Measurements from ENCODE around the gene PRDM5. TPM values are rescaled to one million over a fixed set of nuclear protein-coding genes. Genes with fewer than 3 reads are reported as not detected.

PRDM5 gene
- total and polyA plus RNA-seq, 2 donors (not counting 3 experiments of a cell fraction or from before 2014, with no cell fraction given) = 2.2 to 8.1 TPM

GRCh38 chr4:120965938-120966337, 43.4 kb upstream of the PRDM5 start:
- no peak for DNase-seq (ENCODE audit: low read depth, low spot score)
- no peaks in the 10 kb centered on the region for H3K9me1 ChIP-seq (replicated peaks; ENCODE audit: control insufficient read depth, extremely low read depth, insufficient read depth, low read length)
- BruUV-seq (replicated peaks) = no TSS peak
- dilution Hi-C loops (cut with MboI; ENCODE audit: extremely low pct_ligation_motif_present, low sequenced_read_pairs) = no loop called here
- TF ChIP-seq MAX (IDR thresholded peaks at IDR 0.05; ENCODE audit: insufficient read depth, insufficient read length) (no peak), EZH2 (IDR thresholded peaks at IDR 0.05; ENCODE audit: borderline replicate concordance, low read depth, low read length, severe bottlenecking) (no peak), POLR2A (IDR thresholded peaks at IDR 0.05; ENCODE audit: low read depth, low read length) (no peak), GATA2 (IDR thresholded peaks at IDR 0.05; ENCODE audit: insufficient read depth, insufficient read length, low read depth, low read length) (no peak), POLR2AphosphoS5 (IDR thresholded peaks at IDR 0.05; ENCODE audit: insufficient read depth, low read depth, low read length) (no peak), FOS (IDR thresholded peaks at IDR 0.05; ENCODE audit: borderline replicate concordance, insufficient read depth, low read length) (no peak), CTCF (IDR thresholded peaks at IDR 0.05; ENCODE audit: extremely low read depth in 1 of 2, insufficient read depth in 1 of 2, low read depth in 1 of 2, low read length in 2 of 2) (no peak), JUN (IDR thresholded peaks at IDR 0.05; ENCODE audit: borderline replicate concordance, insufficient read depth, insufficient read length, low read depth) (no peak), MYC (IDR thresholded peaks at IDR 0.05; ENCODE audit: low read depth, low read length) (no peak)
- H3K36me3 ChIP-seq (ENCODE audit: control insufficient read depth in 2 of 2, extremely low read depth in 1 of 2, insufficient read depth in 2 of 2, low read length in 2 of 2) = no peaks in the 10 kb centered on the region
- no peak for FAIRE-seq
- no peaks in the 10 kb centered on the region for H4K20me1 ChIP-seq (replicated peaks; ENCODE audit: control insufficient read depth, extremely low read depth, insufficient read depth, low read length)
- H3K79me2 ChIP-seq (ENCODE audit: control insufficient read depth, insufficient read depth, low read length) = no peaks in the 10 kb centered on the region
- H3K27ac ChIP-seq (ENCODE audit: insufficient read depth, low read depth, low read length) = no peak overlapping the region
- intact Hi-C loops (cut with micrococcal nuclease) = no loop called here
- POLR2A ChIA-PET = no interaction called here
- H2AFZ ChIP-seq (ENCODE audit: low read depth, low read length) = no peak overlapping the region
- H3K9me3 ChIP-seq (replicated peaks; ENCODE audit: control insufficient read depth, insufficient read depth, low read length) = no peaks in the 10 kb centered on the region
- no peaks in the 10 kb centered on the region for H3K4me1 ChIP-seq (ENCODE audit: control insufficient read depth, extremely low read depth, insufficient read depth, low read length)
- H3K4me2 ChIP-seq (ENCODE audit: insufficient read depth, low read length) = no peak overlapping the region
- H3K4me3 ChIP-seq (replicated peaks in 1 of 3; ENCODE audit: insufficient read depth in 1 of 3, low read depth in 1 of 3, low read length in 3 of 3) = no peak overlapping the region
- H3K27me3 ChIP-seq (ENCODE audit: control insufficient read depth in 2 of 2, insufficient read depth in 2 of 2, low read length in 2 of 2) = no peaks in the 10 kb centered on the region
- no peak overlapping the region for H3K9ac ChIP-seq (replicated peaks; ENCODE audit: extremely low read depth, insufficient read depth, low read length)
- CTCF ChIA-PET = no interaction called here

Data from endothelial cell of umbilical vein (primary cell).